AML-193 (cell line): ENCODE measurements around the gene C1GALT1C1L.
"Not testable (repeated sequence)": the region's sequence is repeated elsewhere in the genome, so short reads cannot be mapped to it uniquely, and the experiment has no call there.

Experiments used
- DNase-seq, 2 experiments: peaks; one replicate each; lab custom pipeline; 2025; lab: John Stamatoyannopoulos, UW

Gene C1GALT1C1L

DNA sequence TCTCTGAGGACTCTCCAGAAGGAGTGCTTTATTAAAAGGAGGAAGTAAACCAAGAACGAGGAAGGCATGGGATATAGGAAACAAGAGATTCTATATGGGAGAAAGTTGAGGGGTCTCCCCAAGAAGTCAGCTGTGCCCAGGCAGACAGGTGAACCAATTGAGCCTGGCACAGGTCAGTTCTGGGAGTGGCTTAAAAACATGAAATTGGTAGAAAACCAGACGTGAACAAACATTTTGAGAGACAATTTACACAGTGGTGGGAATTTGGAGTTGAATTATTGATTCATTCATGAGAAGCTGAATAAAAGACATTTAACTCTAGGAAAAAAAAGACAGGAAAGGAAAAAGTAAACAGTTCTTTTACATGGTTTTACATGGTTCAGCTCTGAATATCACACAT lies 22.7 kb downstream of the C1GALT1C1L start:
- DNase-seq, result no peak

DNA sequence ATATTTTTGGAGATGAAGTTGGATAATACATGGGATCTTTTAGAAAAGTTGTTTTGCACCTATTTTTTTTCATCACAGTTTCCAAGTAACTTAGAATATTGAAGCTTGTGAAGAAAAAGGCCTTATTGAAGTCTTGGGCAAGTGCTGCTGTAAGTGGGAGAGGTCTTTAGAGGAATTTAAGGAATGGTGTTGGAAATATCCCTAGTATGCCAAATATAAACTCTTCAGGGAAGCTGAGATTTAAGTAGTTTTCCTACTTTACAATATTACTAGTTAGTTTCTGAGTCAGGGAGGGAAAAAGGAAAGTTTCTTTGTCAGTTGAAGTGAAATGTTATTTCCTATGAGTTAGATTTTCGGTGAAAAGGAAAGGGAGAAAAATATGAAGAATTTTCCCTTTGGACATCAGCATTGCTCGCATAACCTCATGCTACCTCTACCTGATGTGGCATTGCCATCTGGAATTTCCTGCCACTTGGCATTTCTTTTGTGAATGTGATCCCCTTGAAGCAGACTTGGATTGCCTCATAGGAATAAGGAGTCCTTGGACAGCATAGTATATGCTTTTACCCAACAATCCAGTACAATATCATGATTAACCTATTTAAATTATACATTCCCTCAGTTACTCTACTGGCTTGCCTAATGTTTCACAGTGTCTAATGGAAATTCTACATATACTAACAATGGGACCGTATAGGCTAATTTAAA lies 27.1 kb downstream of the C1GALT1C1L start:
- DNase-seq, result no peak

DNA sequence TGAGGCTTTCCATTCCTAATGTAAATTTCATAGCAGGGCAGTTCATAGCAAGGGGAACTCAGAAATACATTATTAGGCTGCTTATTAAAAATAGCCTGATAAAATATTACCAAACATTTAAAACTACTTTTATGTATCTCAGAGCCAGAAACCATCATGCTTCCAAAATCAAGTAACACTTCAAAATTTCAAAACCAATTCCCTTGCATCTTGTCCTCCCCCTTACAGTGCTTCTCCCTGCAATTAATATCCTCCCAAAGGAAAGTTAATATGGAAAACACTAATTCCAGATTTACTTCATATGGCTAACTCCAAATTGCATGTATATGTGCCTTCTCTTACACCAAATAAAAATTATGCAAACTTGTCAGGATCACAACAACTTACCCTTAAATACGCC lies 32.5 kb downstream of the C1GALT1C1L start:
- DNase-seq, result no peak

DNA sequence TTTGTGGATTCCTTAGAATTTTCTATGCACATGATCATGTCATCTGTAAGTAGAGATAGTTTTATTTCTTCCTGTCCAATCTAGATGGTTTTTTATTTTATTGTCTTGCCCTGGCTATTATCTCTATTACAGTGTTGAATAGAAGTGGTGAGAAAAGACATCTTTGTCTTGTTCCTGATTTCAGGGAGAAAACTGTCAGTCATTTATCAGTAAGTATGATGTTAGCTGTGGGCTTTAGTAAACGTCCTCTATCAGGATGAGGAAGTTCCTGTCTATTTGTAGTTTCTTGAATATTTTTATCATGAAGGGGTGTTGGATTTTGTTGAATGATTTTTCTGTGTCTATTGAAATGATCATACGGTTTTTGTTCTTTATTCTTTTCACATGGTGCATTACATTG lies 33.9 kb downstream of the C1GALT1C1L start:
- DNase-seq, result no peak

DNA sequence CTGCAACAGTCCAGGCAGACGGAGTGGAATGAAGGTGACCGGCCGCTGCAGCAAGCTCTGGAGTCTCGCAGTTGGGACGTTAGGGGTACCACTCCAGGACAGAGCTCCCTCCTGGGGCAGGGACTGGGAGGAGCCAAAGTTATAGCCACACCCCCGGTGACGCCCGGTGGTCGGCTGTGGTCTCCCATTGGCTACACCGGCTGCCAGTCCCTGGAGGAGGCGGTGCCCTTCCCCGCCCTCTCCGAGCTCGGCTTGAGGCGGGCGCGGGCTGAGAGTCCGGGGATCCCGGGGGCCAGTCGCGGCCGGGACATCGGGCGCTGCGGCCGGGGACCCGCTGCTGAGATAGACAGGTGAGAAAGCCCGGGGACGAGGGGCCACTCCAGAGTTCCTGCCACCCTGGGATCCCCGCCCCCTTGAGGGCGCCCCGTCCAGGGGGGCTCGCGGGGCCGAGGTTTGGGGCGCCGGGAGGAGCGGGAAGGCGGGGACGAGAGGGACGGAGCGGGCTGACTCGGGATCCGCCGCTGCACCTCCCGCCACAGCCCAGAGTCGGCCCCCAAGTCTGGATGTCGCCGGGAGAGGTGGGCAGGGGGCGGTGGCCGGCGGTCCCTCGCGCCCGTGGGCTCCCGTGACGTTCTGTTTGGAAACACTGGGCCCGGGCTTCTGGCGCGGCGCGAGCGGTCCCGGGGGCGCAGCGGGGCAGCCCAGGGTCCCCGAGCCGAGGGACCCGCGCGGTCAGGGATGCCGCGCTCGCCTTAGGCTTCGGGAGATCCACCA lies 39.0 kb downstream of the C1GALT1C1L start, which contains the start of gene PLEKHH2:
TSS of gene PLEKHH2 (plus strand) at position 231 of the 774 bp plus-strand sequence. CDS start 7,414 bp downstream, outside the sequence.
- peak; percentile 14 to 31 for DNase-seq

DNA sequence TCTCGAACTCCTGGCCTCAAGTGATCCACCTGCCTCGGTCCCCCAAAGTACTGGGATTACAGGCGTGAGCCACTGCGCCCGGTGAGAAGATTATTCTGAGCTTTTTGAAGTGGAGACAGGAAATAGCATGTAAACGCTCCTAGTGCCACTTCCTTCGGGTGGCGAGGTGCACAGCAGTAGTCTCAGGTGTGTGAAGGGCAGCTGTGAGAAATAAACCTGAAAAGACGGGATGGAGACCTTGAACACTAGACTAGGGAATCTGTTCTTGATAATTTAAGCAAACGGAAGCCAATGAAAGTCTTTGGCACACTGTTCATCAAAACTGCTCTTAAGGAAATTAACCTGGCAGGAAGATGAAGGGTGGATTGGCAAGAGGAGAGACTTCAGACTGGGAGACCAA lies 39.6 kb downstream of the C1GALT1C1L start:
- no peak for DNase-seq

DNA sequence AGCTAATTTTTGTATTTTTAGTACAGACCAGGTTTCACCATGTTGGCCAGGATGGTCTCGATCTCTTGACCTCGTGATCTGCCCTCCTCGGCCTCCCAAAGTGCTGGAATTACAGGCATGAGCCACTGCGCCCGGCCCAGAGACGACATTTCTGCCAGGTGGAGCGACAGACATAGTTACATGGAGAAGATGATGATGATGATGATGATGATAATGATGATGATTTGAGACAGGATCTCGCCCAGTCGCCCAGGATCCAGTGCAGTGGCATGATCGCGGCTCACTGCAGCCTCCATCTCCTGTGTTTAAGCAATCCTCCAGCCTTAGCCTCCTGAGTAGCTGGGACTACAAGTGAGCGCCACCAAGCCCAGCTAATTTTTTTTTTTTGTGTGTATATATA lies 40.1 kb downstream of the C1GALT1C1L start:
- not testable (repeated sequence) for DNase-seq

DNA sequence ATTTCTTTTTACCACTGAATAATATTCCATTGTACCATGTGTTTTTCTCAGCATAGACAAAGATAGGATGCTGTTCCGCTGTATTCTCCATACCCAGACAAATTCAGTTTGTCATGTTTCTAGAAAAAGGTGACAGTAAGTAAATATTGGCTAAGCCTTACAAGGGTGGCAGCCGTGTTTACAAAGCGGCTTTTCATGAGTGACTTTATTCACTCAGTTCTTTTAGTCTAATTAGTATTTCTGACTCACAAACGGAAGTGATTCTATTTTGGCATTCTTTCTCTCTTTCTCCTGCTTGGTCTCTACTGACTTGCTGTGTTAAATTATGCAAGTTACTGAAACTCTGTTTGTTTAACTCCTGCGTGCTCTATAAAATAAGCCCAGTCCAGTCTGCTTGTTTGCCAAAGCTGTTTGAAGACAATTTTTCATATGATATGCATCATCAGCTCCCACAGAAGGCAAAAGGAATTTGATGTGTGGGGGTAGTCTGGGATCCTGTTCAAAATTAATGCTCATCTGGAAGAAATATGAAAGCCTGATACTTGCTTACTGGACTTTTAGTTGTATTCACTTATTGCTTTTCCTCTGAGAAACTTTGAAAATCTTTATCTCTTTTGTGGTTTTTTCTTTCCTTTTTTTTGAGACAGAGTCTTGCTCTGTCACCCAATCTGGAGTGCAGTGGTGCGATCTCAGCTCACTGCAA lies 41.5 kb downstream of the C1GALT1C1L start:
- no peak for DNase-seq

DNA sequence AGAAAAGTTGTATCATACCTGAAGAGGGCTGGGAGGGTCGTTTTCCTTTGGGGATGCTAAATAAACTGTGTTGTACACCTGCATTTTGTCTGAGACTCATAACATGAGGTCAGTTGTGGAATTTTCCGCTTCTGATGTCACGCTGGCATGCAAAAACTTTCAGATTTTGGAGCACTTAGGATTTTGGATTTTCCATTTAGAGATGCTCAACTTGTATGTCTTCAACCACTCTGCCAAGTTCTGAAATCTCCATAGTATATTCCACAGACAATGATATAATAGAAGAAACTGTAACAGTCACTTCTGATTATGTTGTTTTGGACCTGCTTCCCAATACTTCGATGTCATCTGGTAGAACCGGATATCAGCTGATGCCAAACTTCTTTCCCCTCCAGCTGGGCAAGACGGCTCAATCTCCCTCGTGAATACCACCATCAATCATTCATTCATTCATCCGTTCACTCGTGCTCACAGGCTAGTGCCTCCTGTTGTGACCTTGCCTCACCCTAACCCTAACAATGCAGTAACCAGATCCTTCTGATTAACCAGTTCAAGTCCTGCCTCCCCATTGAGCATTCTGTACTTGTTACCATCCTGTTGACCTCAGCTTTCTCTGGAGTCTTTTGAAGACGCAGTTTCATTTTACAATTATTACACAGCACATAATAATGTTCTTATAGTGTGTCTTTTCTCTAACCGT lies 44.5 kb downstream of the C1GALT1C1L start:
- DNase-seq, result no peak
